Measurements from ENCODE around the gene GNAQ. TPM values are rescaled to one million over a fixed set of nuclear protein-coding genes. Genes with fewer than 3 reads are reported as not detected.

GNAQ gene
- total RNA-seq, 1 donor from 2014 or later, result 46.7 TPM

DNA sequence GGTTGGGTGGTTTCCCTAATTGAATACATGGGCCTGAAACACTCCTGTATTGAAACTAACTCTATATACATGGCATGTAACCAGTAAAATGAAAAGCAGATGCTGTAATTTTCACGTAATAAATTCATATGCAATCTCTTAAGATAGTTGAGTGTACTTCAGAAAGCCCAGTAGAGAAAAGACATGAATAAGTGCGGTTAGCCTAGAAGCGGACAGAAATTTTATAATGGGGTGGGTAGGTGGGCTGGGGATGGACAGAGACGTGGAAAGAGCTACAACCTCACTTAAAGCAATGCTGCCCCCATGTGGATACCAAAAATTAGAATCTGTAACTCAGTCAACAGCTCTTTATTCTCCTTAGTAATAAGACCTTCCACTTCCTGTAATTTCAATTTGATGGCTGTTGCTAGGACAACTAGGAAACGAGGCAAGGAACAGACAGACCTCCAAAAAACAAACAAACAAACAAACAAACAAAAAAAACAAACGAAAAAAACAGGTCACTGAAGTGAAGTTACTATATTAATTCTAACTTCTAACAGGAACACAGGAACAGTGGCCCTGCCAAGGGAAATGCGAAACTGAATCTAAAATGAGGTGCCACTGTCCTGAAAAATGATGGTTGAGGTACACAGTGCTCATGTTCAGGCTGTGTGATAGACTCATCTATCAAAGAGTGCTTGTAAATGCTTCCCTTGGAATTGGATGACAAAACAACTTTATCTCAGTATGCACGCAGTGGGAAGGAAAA is 280.1 kb downstream of the GNAQ start:
- no peaks in the 10 kb centered on the region for H3K27me3 Mint-ChIP-seq
- H3K9me3 Mint-ChIP-seq, result peaks cover 3% of the 10 kb centered on the region
- DNase-seq (ENCODE audit: extremely low spot score, unreplicated experiment), result no peak
- H3K36me3 Mint-ChIP-seq, result peaks cover 15% of the 10 kb centered on the region
- TF ChIP-seq, protein P1, sequence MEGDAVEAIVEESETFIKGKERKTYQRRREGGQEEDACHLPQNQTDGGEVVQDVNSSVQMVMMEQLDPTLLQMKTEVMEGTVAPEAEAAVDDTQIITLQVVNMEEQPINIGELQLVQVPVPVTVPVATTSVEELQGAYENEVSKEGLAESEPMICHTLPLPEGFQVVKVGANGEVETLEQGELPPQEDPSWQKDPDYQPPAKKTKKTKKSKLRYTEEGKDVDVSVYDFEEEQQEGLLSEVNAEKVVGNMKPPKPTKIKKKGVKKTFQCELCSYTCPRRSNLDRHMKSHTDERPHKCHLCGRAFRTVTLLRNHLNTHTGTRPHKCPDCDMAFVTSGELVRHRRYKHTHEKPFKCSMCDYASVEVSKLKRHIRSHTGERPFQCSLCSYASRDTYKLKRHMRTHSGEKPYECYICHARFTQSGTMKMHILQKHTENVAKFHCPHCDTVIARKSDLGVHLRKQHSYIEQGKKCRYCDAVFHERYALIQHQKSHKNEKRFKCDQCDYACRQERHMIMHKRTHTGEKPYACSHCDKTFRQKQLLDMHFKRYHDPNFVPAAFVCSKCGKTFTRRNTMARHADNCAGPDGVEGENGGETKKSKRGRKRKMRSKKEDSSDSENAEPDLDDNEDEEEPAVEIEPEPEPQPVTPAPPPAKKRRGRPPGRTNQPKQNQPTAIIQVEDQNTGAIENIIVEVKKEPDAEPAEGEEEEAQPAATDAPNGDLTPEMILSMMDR (conservative IDR thresholded peaks at IDR 0.05), result peak; percentile 75
- no peak overlapping the region for H3K27ac Mint-ChIP-seq
- H3K4me1 Mint-ChIP-seq (ENCODE audit: unreplicated experiment), result peaks cover 23% of the 10 kb centered on the region
- peak overlapping the region; percentile 17 for H3K4me3 Mint-ChIP-seq

DNA sequence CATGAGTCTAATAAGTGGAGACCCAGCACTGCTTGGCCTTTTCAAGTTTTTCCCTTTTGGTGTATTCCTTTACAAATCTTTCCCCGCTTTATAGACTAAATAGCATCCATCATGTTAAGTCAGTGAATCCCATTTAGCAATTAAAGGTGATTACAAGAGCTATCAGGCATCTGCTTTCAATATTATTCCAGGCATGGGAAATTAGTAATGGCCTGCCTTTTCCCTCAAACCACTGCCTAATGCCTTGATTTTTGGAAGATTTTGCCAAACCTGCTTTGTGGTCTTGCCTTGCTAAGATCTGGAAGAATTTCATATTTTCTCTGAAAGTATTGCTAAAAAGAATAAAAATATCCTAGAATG is 280.6 kb downstream of the GNAQ start:
- Mint-ChIP-seq H3K27ac (no peak overlapping the region), H3K36me3 (peaks cover 12% of the 10 kb centered on the region), H3K4me1 (ENCODE audit: unreplicated experiment) (peaks cover 23% of the 10 kb centered on the region), H3K27me3 (no peaks in the 10 kb centered on the region), H3K9me3 (no peaks in the 10 kb centered on the region), H3K4me3 (no peak overlapping the region)
- DNase-seq (ENCODE audit: extremely low spot score, unreplicated experiment), result no peak
- TF ChIP-seq, protein P1 (conservative IDR thresholded peaks at IDR 0.05), result no peak

DNA sequence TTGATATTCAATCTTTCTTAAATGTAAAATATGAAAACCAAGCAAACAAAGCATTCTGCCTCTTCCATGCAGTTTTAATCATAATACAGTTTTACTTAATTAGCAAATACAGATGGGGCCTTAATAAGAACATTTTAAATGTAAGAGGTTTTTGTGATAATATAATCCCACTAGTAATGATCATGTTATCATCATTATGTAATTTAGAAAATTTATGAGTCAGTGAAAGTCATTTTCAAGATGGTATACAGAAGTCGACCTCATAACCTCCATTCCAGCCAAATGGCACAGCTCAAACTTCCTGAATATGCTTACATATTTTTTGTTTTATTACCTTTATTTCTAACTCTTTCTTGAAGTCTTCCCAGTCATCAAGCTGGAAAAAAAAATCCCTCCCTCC is 281.3 kb downstream of the GNAQ start:
- no peaks in the 10 kb centered on the region for H3K27me3 Mint-ChIP-seq
- no peak overlapping the region for H3K27ac Mint-ChIP-seq
- DNase-seq (ENCODE audit: extremely low spot score, unreplicated experiment), result no peak
- H3K4me3 Mint-ChIP-seq, result no peak overlapping the region
- peaks cover 26% of the 10 kb centered on the region for H3K4me1 Mint-ChIP-seq (ENCODE audit: unreplicated experiment)
- no peaks in the 10 kb centered on the region for H3K9me3 Mint-ChIP-seq
- peaks cover 8% of the 10 kb centered on the region for H3K36me3 Mint-ChIP-seq
- TF ChIP-seq, protein P1 (conservative IDR thresholded peaks at IDR 0.05), result no peak

DNA sequence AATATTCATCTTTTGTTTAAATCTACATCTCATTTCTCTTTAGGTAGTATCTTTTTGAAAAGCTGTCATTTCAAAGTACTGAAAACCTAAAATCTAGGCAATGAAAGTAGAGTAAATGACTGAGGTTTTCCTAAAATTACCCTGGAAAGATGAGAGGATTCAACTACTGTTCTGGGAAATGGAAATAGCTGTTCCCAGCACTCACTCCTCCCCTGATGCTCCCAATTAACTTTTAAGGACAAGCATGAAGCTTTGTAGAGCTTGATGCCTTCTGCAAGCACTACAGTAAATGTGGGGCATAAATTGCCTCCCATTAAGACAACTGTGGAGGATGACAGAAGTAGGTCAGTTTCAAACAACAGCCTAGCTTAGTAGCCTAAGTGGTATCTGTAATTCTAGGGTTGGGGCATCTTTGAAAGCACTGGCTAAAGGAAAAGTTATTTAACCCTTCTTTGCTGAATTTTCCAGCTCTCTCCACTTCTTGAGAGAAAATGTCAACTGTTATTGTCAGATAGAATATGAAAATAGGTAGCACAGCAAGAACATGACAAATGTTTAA is 283.3 kb downstream of the GNAQ start:
- DNase-seq (ENCODE audit: extremely low spot score, unreplicated experiment), result no peak
- H3K27ac Mint-ChIP-seq, result no peak overlapping the region
- no peaks in the 10 kb centered on the region for H3K9me3 Mint-ChIP-seq
- H3K4me1 Mint-ChIP-seq (ENCODE audit: unreplicated experiment), result peaks cover 29% of the 10 kb centered on the region
- H3K4me3 Mint-ChIP-seq, result no peak overlapping the region
- H3K36me3 Mint-ChIP-seq, result peaks cover 2% of the 10 kb centered on the region
- TF ChIP-seq, protein P1 (conservative IDR thresholded peaks at IDR 0.05), result no peak
- H3K27me3 Mint-ChIP-seq, result no peaks in the 10 kb centered on the region

DNA sequence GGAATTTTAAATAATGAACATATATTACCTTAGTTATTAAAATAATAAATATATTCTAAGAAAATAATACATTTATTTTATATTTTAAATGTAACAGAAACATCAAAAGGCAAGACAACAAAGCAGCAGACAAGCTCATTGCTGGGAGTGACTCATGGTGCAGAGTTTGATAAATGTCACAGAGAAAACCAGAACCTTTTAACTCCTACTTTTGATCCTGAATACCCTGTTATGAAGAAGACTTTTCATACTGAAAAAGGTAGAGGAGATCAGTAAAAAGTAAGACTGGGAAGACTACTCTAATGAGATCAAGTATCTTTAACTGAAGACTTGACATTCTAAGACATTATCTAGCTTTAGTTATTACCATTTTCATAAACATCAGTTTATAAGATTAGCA is 284.4 kb downstream of the GNAQ start:
- Mint-ChIP-seq H3K9me3 (no peaks in the 10 kb centered on the region), H3K36me3 (peaks cover 4% of the 10 kb centered on the region), H3K4me1 (ENCODE audit: unreplicated experiment) (peaks cover 29% of the 10 kb centered on the region), H3K27ac (no peak overlapping the region), H3K27me3 (no peaks in the 10 kb centered on the region), H3K4me3 (no peak overlapping the region)
- DNase-seq (ENCODE audit: extremely low spot score, unreplicated experiment), result no peak
- TF ChIP-seq, protein P1 (conservative IDR thresholded peaks at IDR 0.05), result no peak

Data from type B pancreatic cell (in vitro differentiated cells).